ENCODE results near the gene ACTL10. TPM values are rescaled to one million over a fixed set of nuclear protein-coding genes. Genes with fewer than 3 reads are reported as not detected.
A peak's percentile ranks its signal among the peaks of the same experiment; 100 is the strongest.

The ACTL10 gene
- total and polyA plus RNA-seq, 2 of the 13 experiments (the other 11 are each of a cell fraction or from before 2014, with no cell fraction given), result not detected

DNA sequence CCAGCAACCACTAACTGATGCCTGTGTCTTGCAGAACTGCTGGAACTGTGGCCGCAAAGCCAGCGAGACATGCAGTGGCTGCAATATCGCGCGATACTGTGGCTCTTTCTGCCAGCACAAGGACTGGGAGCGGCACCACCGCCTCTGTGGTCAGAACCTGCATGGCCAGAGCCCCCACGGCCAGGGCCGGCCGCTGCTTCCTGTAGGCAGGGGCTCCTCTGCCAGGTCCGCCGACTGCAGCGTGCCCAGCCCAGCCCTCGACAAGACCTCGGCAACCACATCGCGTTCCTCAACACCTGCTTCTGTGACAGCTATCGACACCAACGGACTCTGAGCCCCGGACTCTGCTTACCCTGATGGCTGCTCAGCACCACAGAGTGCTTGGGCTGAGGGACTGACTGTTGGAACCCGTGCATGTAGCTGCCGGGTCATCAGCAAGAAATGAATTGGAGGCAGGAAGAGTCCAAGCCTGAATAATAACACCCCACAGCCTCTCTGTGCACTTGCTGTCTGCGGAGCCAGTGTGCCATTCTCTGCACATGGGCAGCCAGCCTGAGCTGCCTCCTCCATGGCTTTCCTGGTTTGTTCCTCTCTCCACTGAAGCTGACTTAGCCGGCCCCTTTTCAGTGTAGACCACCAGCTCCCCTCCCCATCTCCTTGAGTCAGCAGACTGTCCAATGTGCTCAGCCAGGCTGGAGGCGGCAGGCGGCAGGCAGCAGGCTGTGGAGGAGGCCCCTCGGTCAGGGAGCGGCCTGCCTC is 22.3 kb upstream of the ACTL10 start (continued):
- TF ChIP-seq, protein P1, sequence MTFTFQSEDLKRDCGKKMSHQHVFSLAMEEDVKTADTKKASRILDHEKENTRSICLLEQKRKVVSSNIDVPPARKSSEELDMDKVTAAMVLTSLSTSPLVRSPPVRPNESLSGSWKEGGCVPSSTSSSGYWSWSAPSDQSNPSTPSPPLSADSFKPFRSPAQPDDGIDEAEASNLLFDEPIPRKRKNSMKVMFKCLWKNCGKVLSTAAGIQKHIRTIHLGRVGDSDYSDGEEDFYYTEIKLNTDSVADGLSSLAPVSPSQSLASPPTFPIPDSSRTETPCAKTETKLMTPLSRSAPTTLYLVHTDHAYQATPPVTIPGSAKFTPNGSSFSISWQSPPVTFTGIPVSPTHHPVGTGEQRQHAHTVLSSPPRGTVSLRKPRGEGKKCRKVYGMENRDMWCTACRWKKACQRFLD (CRISPR knock-in tag; IDR thresholded peaks at IDR 0.05; ENCODE audit: borderline replicate concordance), result 0 out of 2 replicates have a peak, but pooled peaks have one; percentile 28
- TF ChIP-seq TSC22D2 (CRISPR knock-in tag; IDR thresholded peaks at IDR 0.05; ENCODE audit: borderline replicate concordance), result no peak
- TF ChIP-seq, protein P2, sequence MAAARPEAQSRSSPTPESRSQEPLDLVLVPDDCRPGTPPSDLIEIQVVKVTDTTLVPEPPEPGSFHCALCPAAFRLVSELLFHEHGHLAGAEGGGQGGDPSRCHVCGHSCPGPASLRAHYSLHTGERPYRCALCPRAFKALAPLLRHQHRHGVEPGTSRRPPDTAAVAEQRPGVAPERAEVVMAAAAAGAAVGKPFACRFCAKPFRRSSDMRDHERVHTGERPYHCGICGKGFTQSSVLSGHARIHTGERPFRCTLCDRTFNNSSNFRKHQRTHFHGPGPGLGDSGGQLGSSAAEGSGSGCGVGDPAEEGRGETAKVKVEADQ (CRISPR knock-in tag; IDR thresholded peaks at IDR 0.05; ENCODE audit: borderline replicate concordance), result no peak
- TF ChIP-seq FOXK2 (IDR thresholded peaks at IDR 0.05), result no peak
- TF ChIP-seq GLMP (CRISPR knock-in tag; IDR thresholded peaks at IDR 0.05; ENCODE audit: borderline replicate concordance), result no peak
- TF ChIP-seq, protein P3, sequence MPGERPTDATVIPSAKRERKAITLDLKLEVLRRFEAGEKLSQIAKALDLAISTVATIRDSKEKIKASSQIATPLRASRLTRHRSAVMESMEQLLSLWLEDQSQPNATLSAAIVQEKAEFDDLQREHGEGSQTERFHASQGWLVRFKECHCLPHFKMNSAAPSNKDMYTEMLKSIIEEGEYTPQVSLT (CRISPR knock-in tag; IDR thresholded peaks at IDR 0.05; ENCODE audit: borderline replicate concordance, low read depth), result no peak
- TF ChIP-seq MTF1 (CRISPR knock-in tag; IDR thresholded peaks at IDR 0.05), result no peak
- TF ChIP-seq MAFK (conservative IDR thresholded peaks at IDR 0.05 in 1 of 2, IDR thresholded peaks at IDR 0.05 in 1 of 2; ENCODE audit: low read length in 2 of 2), result no peak
- peak; percentile 25 for TF ChIP-seq HNRNPLL (IDR thresholded peaks at IDR 0.05; ENCODE audit: low read depth, low read length, poor library complexity, severe bottlenecking)
- TF ChIP-seq ZNF232 (CRISPR knock-in tag; IDR thresholded peaks at IDR 0.05; ENCODE audit: borderline replicate concordance), result no peak
- TF ChIP-seq NFKB2 (CRISPR knock-in tag; IDR thresholded peaks at IDR 0.05; ENCODE audit: borderline replicate concordance), result 0 out of 2 replicates have a peak, but pooled peaks have one; percentile 46
- TF ChIP-seq PHF20 (CRISPR knock-in tag; IDR thresholded peaks at IDR 0.05), result no peak
- no peak for TF ChIP-seq ZFP36L1 (CRISPR knock-in tag; IDR thresholded peaks at IDR 0.05)
- no peak for TF ChIP-seq ZNF17 (CRISPR knock-in tag; IDR thresholded peaks at IDR 0.05)
- peak; percentile 22; the same call in 1 of the 2 replicates for TF ChIP-seq ZNF768 (CRISPR knock-in tag; IDR thresholded peaks at IDR 0.05)
- no peak for TF ChIP-seq ZNF891 (CRISPR knock-in tag; IDR thresholded peaks at IDR 0.05)
- TF ChIP-seq, protein P4, sequence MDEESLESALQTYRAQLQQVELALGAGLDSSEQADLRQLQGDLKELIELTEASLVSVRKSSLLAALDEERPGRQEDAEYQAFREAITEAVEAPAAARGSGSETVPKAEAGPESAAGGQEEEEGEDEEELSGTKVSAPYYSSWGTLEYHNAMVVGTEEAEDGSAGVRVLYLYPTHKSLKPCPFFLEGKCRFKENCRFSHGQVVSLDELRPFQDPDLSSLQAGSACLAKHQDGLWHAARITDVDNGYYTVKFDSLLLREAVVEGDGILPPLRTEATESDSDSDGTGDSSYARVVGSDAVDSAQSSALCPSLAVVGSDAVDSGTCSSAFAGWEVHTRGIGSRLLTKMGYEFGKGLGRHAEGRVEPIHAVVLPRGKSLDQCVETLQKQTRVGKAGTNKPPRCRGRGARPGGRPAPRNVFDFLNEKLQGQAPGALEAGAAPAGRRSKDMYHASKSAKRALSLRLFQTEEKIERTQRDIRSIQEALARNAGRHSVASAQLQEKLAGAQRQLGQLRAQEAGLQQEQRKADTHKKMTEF (CRISPR knock-in tag; IDR thresholded peaks at IDR 0.05), result no peak
- TF ChIP-seq HNRNPUL1 (IDR thresholded peaks at IDR 0.05; ENCODE audit: low read depth, low read length), result no peak
- TF ChIP-seq ZNF10 (CRISPR knock-in tag; IDR thresholded peaks at IDR 0.05; ENCODE audit: borderline replicate concordance, low read depth), result no peak
